ENCODE measurements around the gene GRPEL2.

DNA sequence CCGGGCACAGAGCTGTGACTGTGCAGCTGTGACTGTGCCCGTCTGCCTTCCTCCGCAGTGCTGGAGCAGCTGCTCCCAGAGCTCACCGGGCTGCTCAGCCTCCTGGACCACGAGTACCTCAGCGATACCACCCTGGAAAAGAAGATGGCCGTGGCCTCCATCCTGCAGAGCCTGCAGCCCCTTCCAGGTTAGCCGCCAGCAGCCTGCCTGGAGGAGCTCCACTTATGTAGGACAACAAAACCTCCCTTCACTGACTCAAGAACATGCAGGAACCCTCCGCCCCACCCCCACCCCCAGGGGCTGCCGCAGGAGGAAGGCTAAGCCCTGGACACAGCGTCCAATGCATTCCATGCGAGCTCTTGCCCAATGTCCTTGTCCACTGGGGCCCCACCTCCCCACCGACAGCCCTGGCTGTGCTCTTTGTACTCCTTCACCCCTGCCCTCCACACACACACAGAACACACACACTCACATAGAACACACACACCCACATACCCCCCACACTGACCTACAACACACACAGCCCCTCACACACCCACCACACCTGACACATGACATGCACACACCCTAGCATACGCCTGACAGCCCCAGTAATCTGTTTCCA is 45.7 kb upstream of the GRPEL2 start:
- TF ChIP-seq, protein P1, sequence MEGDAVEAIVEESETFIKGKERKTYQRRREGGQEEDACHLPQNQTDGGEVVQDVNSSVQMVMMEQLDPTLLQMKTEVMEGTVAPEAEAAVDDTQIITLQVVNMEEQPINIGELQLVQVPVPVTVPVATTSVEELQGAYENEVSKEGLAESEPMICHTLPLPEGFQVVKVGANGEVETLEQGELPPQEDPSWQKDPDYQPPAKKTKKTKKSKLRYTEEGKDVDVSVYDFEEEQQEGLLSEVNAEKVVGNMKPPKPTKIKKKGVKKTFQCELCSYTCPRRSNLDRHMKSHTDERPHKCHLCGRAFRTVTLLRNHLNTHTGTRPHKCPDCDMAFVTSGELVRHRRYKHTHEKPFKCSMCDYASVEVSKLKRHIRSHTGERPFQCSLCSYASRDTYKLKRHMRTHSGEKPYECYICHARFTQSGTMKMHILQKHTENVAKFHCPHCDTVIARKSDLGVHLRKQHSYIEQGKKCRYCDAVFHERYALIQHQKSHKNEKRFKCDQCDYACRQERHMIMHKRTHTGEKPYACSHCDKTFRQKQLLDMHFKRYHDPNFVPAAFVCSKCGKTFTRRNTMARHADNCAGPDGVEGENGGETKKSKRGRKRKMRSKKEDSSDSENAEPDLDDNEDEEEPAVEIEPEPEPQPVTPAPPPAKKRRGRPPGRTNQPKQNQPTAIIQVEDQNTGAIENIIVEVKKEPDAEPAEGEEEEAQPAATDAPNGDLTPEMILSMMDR (IDR thresholded peaks at IDR 0.05; ENCODE audit: low read depth, low read length) = no peak
- no peak for TF ChIP-seq POLR2A (IDR thresholded peaks at IDR 0.05; ENCODE audit: extremely low read depth, insufficient read length)
- TF ChIP-seq MYC (IDR thresholded peaks at IDR 0.05; ENCODE audit: low read depth, low read length) = no peak
- TF ChIP-seq, protein P2, sequence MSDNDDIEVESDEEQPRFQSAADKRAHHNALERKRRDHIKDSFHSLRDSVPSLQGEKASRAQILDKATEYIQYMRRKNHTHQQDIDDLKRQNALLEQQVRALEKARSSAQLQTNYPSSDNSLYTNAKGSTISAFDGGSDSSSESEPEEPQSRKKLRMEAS (IDR thresholded peaks at IDR 0.05; ENCODE audit: low read depth, low read length) = no peak

Measured in NB4 (cell line).